ENCODE results near the gene AKIRIN2. TPM values are rescaled to one million over a fixed set of nuclear protein-coding genes. Genes with fewer than 3 reads are reported as not detected.

The AKIRIN2 gene
- total RNA-seq, 1 donor from 2014 or later: 34.1 TPM

- no peak overlapping the region for H3K4me3 ChIP-seq (ENCODE audit: low read depth, low read length)
- no peaks in the 10 kb centered on the region for H3K36me3 ChIP-seq (ENCODE audit: control insufficient read depth, insufficient read depth, low read length)
- DNase-seq (ENCODE audit: low read depth): no peak
- no peaks in the 10 kb centered on the region for H3K27me3 ChIP-seq (ENCODE audit: control insufficient read depth, insufficient read depth, low read length)
- no peak for TF ChIP-seq CTCF (IDR thresholded peaks at IDR 0.05; ENCODE audit: insufficient read depth, low read length, poor library complexity, severe bottlenecking)
These were observed 40.5 kb downstream of the AKIRIN2 start for GRCh38 chr6:87661503-87661902.

GRCh38 chr6:87661016-87661415 lies 41.0 kb downstream of the AKIRIN2 start:
- no peak for TF ChIP-seq CTCF (IDR thresholded peaks at IDR 0.05; ENCODE audit: insufficient read depth, low read length, poor library complexity, severe bottlenecking)

GRCh38 chr6:87660226-87660911 lies 41.7 kb downstream of the AKIRIN2 start:
- Histone ChIP-seq H3K36me3 (ENCODE audit: control insufficient read depth, insufficient read depth, low read length) (no peaks in the 10 kb centered on the region), H3K4me3 (ENCODE audit: low read depth, low read length) (no peak overlapping the region), H3K27me3 (ENCODE audit: control insufficient read depth, insufficient read depth, low read length) (no peaks in the 10 kb centered on the region)
- TF ChIP-seq CTCF (IDR thresholded peaks at IDR 0.05; ENCODE audit: insufficient read depth, low read length, poor library complexity, severe bottlenecking): no peak
- DNase-seq (ENCODE audit: low read depth): peak; percentile 16

More at GRCh38 chr6:87661016-87661415, 41.0 kb downstream of the AKIRIN2 start:
- DNase-seq (ENCODE audit: low read depth): no peak
- H3K4me3 ChIP-seq (ENCODE audit: low read depth, low read length): no peak overlapping the region
- no peaks in the 10 kb centered on the region for H3K27me3 ChIP-seq (ENCODE audit: control insufficient read depth, insufficient read depth, low read length)
- H3K36me3 ChIP-seq (ENCODE audit: control insufficient read depth, insufficient read depth, low read length): no peaks in the 10 kb centered on the region

- DNase-seq (ENCODE audit: low read depth): no peak
These were observed 43.5 kb downstream of the AKIRIN2 start for GRCh38 chr6:87658516-87658915.

GRCh38 chr6:87656857-87657256 lies 45.2 kb downstream of the AKIRIN2 start:
- H3K36me3 ChIP-seq (ENCODE audit: control insufficient read depth, insufficient read depth, low read length): no peaks in the 10 kb centered on the region
- no peak for DNase-seq (ENCODE audit: low read depth)
- no peak for TF ChIP-seq CTCF (IDR thresholded peaks at IDR 0.05; ENCODE audit: insufficient read depth, low read length, poor library complexity, severe bottlenecking)
- H3K27me3 ChIP-seq (ENCODE audit: control insufficient read depth, insufficient read depth, low read length): no peaks in the 10 kb centered on the region
- no peak overlapping the region for H3K4me3 ChIP-seq (ENCODE audit: low read depth, low read length)

More at GRCh38 chr6:87658516-87658915, 43.5 kb downstream of the AKIRIN2 start:
- H3K36me3 ChIP-seq (ENCODE audit: control insufficient read depth, insufficient read depth, low read length): no peaks in the 10 kb centered on the region
- no peak for TF ChIP-seq CTCF (IDR thresholded peaks at IDR 0.05; ENCODE audit: insufficient read depth, low read length, poor library complexity, severe bottlenecking)
- H3K4me3 ChIP-seq (ENCODE audit: low read depth, low read length): no peak overlapping the region
- no peaks in the 10 kb centered on the region for H3K27me3 ChIP-seq (ENCODE audit: control insufficient read depth, insufficient read depth, low read length)

GRCh38 chr6:87655824-87656223 lies 46.2 kb downstream of the AKIRIN2 start:
- DNase-seq (ENCODE audit: low read depth): no peak
- H3K4me3 ChIP-seq (ENCODE audit: low read depth, low read length): no peak overlapping the region
- H3K36me3 ChIP-seq (ENCODE audit: control insufficient read depth, insufficient read depth, low read length): no peaks in the 10 kb centered on the region
- TF ChIP-seq CTCF (IDR thresholded peaks at IDR 0.05; ENCODE audit: insufficient read depth, low read length, poor library complexity, severe bottlenecking): no peak
- no peaks in the 10 kb centered on the region for H3K27me3 ChIP-seq (ENCODE audit: control insufficient read depth, insufficient read depth, low read length)

Data from kidney epithelial cell (primary cell).